Mesenchymal stem cell (in vitro differentiated cells and primary cell): ENCODE measurements around the gene HBA1.

Experiments used
- DNase-seq: peaks from one replicate; pipeline ENCODE4 v3.0.0-alpha.2; 2013
- H2AFZ ChIP-seq: one replicate; pipeline ENCODE4 v1.6.1; 2013; ENCODE audit warnings: low read depth, mild to moderate bottlenecking, control low read depth, inconsistent platforms, low read length, moderate library complexity
- H2AK5ac ChIP-seq: 2 replicates; pipeline ENCODE4 v1.6.1; 2013; ENCODE audit warnings: low read length, moderate library complexity, mild to moderate bottlenecking, inconsistent platforms; ENCODE audit not compliant: severe bottlenecking
- H2BK120ac ChIP-seq: one replicate; pipeline ENCODE4 v1.6.1; 2013; ENCODE audit warnings: low read depth, mild to moderate bottlenecking, inconsistent platforms, low read length, moderate library complexity
- H2BK12ac ChIP-seq, 2 experiments: one replicate each; pipeline ENCODE4 v1.6.1; 2013; ENCODE audit warnings: inconsistent platforms in 2 of 2, low read length in 2 of 2, mild to moderate bottlenecking in 2 of 2, moderate library complexity in 2 of 2, control low read depth in 1 of 2
- H2BK15ac ChIP-seq: one replicate; pipeline ENCODE4 v1.6.1; 2013; ENCODE audit warnings: mild to moderate bottlenecking, low read depth, inconsistent platforms; ENCODE audit not compliant: poor library complexity, severe bottlenecking
- H2BK5ac ChIP-seq: 2 replicates; pipeline ENCODE4 v1.6.1; 2013; ENCODE audit warnings: low read depth, mild to moderate bottlenecking, low read length, control low read depth, inconsistent platforms; ENCODE audit not compliant: poor library complexity, severe bottlenecking
- H3K14ac ChIP-seq, 2 experiments: one replicate each; pipeline ENCODE4 v1.6.1; 2013; ENCODE audit warnings: inconsistent platforms in 2 of 2, low read length in 2 of 2, control low read depth in 1 of 2, mild to moderate bottlenecking in 1 of 2, moderate library complexity in 1 of 2
- H3K18ac ChIP-seq, 2 experiments: one replicate each; pipeline ENCODE4 v1.6.1; 2013; ENCODE audit warnings: inconsistent platforms in 2 of 2, low read length in 2 of 2, control low read depth in 1 of 2, low read depth in 1 of 2, mild to moderate bottlenecking in 1 of 2
- H3K23ac ChIP-seq, 2 experiments: one replicate each; pipeline ENCODE4 v1.6.1; 2013; ENCODE audit warnings: inconsistent platforms in 2 of 2, low read length in 2 of 2, mild to moderate bottlenecking in 2 of 2, moderate library complexity in 2 of 2, control low read depth in 1 of 2
- H3K27ac ChIP-seq: 2 replicates; pipeline ENCODE4 v1.5.1; 2013; ENCODE audit warnings: mild to moderate bottlenecking, moderate library complexity, low read length, control low read depth, inconsistent platforms; ENCODE audit not compliant: poor library complexity, severe bottlenecking
- H3K27me3 ChIP-seq, 2 experiments: 2 replicates each; pipeline versions ENCODE4 v1.6.1 to v1.7.0; 2013; ENCODE audit warnings: low read length in 2 of 2, mild to moderate bottlenecking in 2 of 2, moderate library complexity in 2 of 2, control low read depth in 1 of 2, inconsistent platforms in 1 of 2; ENCODE audit not compliant: control insufficient read depth in 1 of 2, insufficient read depth in 1 of 2
- H3K36me3 ChIP-seq, 2 experiments: 2 replicates each; pipeline versions ENCODE4 v1.6.1 to v1.7.0; 2013; ENCODE audit warnings: low read length in 2 of 2, control low read depth in 1 of 2, inconsistent platforms in 1 of 2, low read depth in 1 of 2, mild to moderate bottlenecking in 1 of 2; ENCODE audit not compliant: insufficient read depth in 2 of 2, control insufficient read depth in 1 of 2
- H3K4ac ChIP-seq, 2 experiments: one replicate each; pipeline ENCODE4 v1.6.1; 2013; ENCODE audit warnings: inconsistent platforms in 2 of 2, low read length in 2 of 2, mild to moderate bottlenecking in 2 of 2, moderate library complexity in 2 of 2, control low read depth in 1 of 2, low read depth in 1 of 2
- H3K4me1 ChIP-seq: 2 replicates; pipeline ENCODE4 v1.6.1; 2013; ENCODE audit warnings: low read depth, low read length, control low read depth; ENCODE audit not compliant: control insufficient read depth, insufficient read depth
- H3K4me2 ChIP-seq: 2 replicates; pipeline ENCODE4 v1.6.1; 2013; ENCODE audit warnings: low read length, mild to moderate bottlenecking, inconsistent platforms; ENCODE audit not compliant: poor library complexity, severe bottlenecking
- H3K4me3 ChIP-seq, 2 experiments: 2 replicates each; pipeline versions ENCODE4 v1.5.1 to v1.7.0; 2013; ENCODE audit warnings: low read length in 2 of 2, mild to moderate bottlenecking in 2 of 2, control low read depth in 1 of 2, low read depth in 1 of 2; ENCODE audit not compliant: insufficient read depth in 1 of 2
- H3K79me1 ChIP-seq: replicated peaks from 2 replicates; pipeline ENCODE4 v1.6.1; 2013; ENCODE audit warnings: mild to moderate bottlenecking, control low read depth, low read length, inconsistent platforms; ENCODE audit not compliant: poor library complexity, severe bottlenecking
- H3K9ac ChIP-seq: 2 replicates; pipeline ENCODE4 v1.7.0; 2013; ENCODE audit warnings: mild to moderate bottlenecking, low read length, moderate library complexity
- H3K9me3 ChIP-seq: 2 replicates; pipeline ENCODE4 v1.7.0; 2013; ENCODE audit warnings: mild to moderate bottlenecking, low read length; ENCODE audit not compliant: control insufficient read depth
- H4K8ac ChIP-seq: one replicate; pipeline ENCODE4 v1.6.1; 2013; ENCODE audit warnings: inconsistent platforms, mild to moderate bottlenecking, low read length, moderate library complexity
- H4K91ac ChIP-seq: one replicate; pipeline ENCODE4 v1.6.1; 2013; ENCODE audit warnings: mild to moderate bottlenecking, low read length, inconsistent platforms
- WGBS: methylation state at CpG from one replicate; pipeline ENCODE4 v1.1.7; 2013; ENCODE audit warnings: mixed read lengths; 5-methylcytosine and 5-hydroxymethylcytosine counted together

The HBA1 gene

DNA sequence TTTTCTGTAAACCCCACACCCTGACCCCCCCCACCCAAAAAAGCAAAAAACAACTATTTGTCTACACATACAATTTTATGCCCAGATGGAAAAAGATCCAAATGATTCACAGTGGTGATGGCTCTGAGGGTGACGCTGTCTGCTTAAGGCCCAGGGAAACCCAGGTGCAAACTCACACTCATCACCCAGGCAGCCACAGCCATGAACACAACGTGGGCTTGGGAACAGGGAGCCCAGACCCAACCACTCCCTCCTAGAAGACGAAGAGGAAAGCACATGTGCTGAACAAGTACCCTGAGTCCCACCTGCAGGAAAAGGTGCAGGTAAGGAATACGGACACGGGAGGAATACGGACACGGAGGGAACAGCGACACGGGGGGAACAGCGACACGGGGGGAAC is 9.2 kb downstream of the HBA1 start:
- Histone ChIP-seq H3K27me3 (peaks cover 3 to 5% of the 10 kb centered on the region in 2 experiments), H2BK15ac (no peak overlapping the region), H3K36me3 (peaks cover 45 to 67% of the 10 kb centered on the region in 2 experiments), H3K18ac (no peak overlapping the region), H2AK5ac (no peak overlapping the region), H3K4me1 (peaks cover 10% of the 10 kb centered on the region), H2BK120ac (no peak overlapping the region), H3K14ac (no peak overlapping the region), H3K27ac (no peak overlapping the region), H2BK5ac (no peak overlapping the region), H3K79me1 (peaks cover 16% of the 10 kb centered on the region), H3K9me3 (no peaks in the 10 kb centered on the region), H3K4ac (no peak overlapping the region), H3K4me2 (no peak overlapping the region), H4K91ac (peak overlapping the region; percentile 45), H3K4me3 (no peak overlapping the region), H2AFZ (no peak overlapping the region), H4K8ac (peak overlapping the region; percentile 36), H3K23ac (no peak overlapping the region), H3K9ac (no peak overlapping the region), H2BK12ac (no peak overlapping the region)
- DNase-seq = no peak
- 97% methylated on average over 5 of the region's 11 CpGs for WGBS

DNA sequence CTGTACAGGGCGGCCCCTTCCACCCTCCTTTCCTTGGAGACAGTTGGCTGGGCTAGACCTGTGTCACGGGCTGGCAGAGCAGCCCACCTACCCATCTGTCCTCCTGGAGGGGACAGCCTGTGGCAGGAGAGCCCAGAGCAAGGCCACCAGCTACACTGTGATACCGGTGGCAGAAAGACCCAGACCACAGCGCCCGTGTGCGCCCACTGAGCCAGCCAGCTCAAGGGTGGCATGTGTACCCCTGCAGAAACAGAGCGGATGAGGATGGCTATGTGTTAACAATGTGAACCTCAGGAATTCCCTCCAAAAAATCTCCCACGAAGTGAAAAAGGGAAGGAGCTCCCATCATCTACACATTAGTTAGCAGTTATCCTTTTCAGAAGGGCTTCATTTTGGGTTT is 10.8 kb downstream of the HBA1 start:
- Histone ChIP-seq H3K4me2 (no peak overlapping the region), H3K9ac (no peak overlapping the region), H3K36me3 (peaks cover 61 to 80% of the 10 kb centered on the region in 2 experiments), H3K23ac (no peak overlapping the region), H3K4me3 (no peak overlapping the region), H3K9me3 (no peaks in the 10 kb centered on the region), H3K14ac (no peak overlapping the region), H3K4ac (no peak overlapping the region), H4K91ac (no peak overlapping the region), H4K8ac (no peak overlapping the region), H3K27me3 (no peaks in the 10 kb centered on the region), H2AFZ (no peak overlapping the region), H3K4me1 (no peaks in the 10 kb centered on the region), H2AK5ac (no peak overlapping the region), H2BK120ac (no peak overlapping the region), H3K18ac (no peak overlapping the region), H2BK12ac (no peak overlapping the region), H2BK5ac (no peak overlapping the region), H3K79me1 (peaks cover 24% of the 10 kb centered on the region), H3K27ac (no peak overlapping the region), H2BK15ac (no peak overlapping the region)
- over 99% methylated on average over 8 of the region's 8 CpGs for WGBS
- DNase-seq = no peak

GRCh38 chr16:188674-189073 is 12.2 kb downstream of the HBA1 start:
- H2BK12ac ChIP-seq = no peak overlapping the region
- no peak for DNase-seq
- H2BK120ac ChIP-seq = no peak overlapping the region
- no peak overlapping the region for H3K4ac ChIP-seq
- H3K36me3 ChIP-seq = peaks cover 73 to 84% of the 10 kb centered on the region in 2 experiments
- no peak overlapping the region for H4K91ac ChIP-seq
- no peak overlapping the region for H2BK15ac ChIP-seq
- H3K27me3 ChIP-seq = no peaks in the 10 kb centered on the region
- no peaks in the 10 kb centered on the region for H3K4me1 ChIP-seq
- H2AK5ac ChIP-seq = no peak overlapping the region
- H3K9me3 ChIP-seq = no peaks in the 10 kb centered on the region
- no peak overlapping the region for H2AFZ ChIP-seq
- H4K8ac ChIP-seq = no peak overlapping the region
- H3K9ac ChIP-seq = no peak overlapping the region
- no peak overlapping the region for H3K18ac ChIP-seq
- H3K4me2 ChIP-seq = no peak overlapping the region
- no peak overlapping the region for H3K4me3 ChIP-seq
- no peak overlapping the region for H3K14ac ChIP-seq
- H2BK5ac ChIP-seq = no peak overlapping the region
- peaks cover 28% of the 10 kb centered on the region for H3K79me1 ChIP-seq
- H3K27ac ChIP-seq = no peak overlapping the region
- H3K23ac ChIP-seq = no peak overlapping the region
- 93% methylated on average over 6 of the region's 8 CpGs for WGBS

DNA sequence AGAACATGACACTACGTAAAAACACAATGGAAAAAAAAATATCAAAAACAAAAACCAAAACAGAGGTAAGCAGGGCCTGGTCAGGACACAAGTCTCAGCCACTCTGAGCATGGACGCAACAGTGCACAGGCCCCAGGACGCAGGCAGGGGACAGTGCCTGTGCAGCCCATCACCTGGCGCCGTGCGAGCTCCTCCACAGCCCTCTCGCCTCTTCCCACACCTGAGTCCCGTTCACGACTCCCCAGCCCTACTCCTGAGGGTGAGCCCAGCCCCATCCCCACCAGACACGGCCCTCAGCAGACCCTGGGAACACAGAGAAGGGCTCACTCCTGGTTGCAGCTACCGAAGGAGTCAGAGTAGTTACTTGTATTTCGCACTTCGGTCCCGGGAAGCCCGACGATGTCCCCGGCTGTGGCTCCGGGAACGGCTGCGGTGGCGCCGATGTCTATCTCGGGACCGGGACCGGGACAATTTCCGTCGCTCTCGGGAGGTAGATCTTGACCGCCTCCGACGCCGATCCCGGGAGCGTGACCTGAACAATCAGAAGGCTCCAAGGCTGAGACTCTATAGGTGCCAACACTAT is 13.2 kb downstream of the HBA1 start:
- H3K36me3 ChIP-seq = peaks cover 77 to 85% of the 10 kb centered on the region in 2 experiments
- no peak overlapping the region for H2BK5ac ChIP-seq
- H3K9me3 ChIP-seq = no peaks in the 10 kb centered on the region
- H3K18ac ChIP-seq = no peak overlapping the region
- H3K14ac ChIP-seq = no peak overlapping the region
- H3K4me1 ChIP-seq = no peaks in the 10 kb centered on the region
- H4K8ac ChIP-seq = no peak overlapping the region
- H4K91ac ChIP-seq = no peak overlapping the region
- H2AFZ ChIP-seq = no peak overlapping the region
- no peak overlapping the region for H3K23ac ChIP-seq
- no peak overlapping the region for H2AK5ac ChIP-seq
- H3K79me1 ChIP-seq = peaks cover 34% of the 10 kb centered on the region
- DNase-seq = no peak
- no peak overlapping the region for H2BK15ac ChIP-seq
- H3K4ac ChIP-seq = no peak overlapping the region
- no peak overlapping the region for H3K4me3 ChIP-seq
- no peak overlapping the region for H2BK12ac ChIP-seq
- H3K9ac ChIP-seq = no peak overlapping the region
- H2BK120ac ChIP-seq = no peak overlapping the region
- 98% methylated on average over 34 of the region's 34 CpGs for WGBS
- no peaks in the 10 kb centered on the region for H3K27me3 ChIP-seq
- no peak overlapping the region for H3K4me2 ChIP-seq
- H3K27ac ChIP-seq = no peak overlapping the region
